Measurements from ENCODE around the gene FOXJ1.

The FOXJ1 gene

GRCh38 chr17:76173474-76173873 lies 32.4 kb upstream of the FOXJ1 start:
- TF ChIP-seq CTCF (conservative IDR thresholded peaks at IDR 0.05; ENCODE audit: low read depth): no peak
- POLR2A ChIA-PET (ENCODE audit: low non-redundant PET): no interaction called here
- CTCF ChIA-PET: interaction anchor here (1.2 kb wide), 1 partner anchor 9 kb away, joined by 4 read pairs; no protein-coding TSS in a partner anchor
- H3K27ac ChIP-seq: no peak overlapping the region
- DNase-seq (ENCODE audit: low spot score): no peak

- TF ChIP-seq CTCF (conservative IDR thresholded peaks at IDR 0.05; ENCODE audit: low read depth): no peak
- ChIA-PET CTCF (interaction anchor here (0.6 to 1.3 kb wide), 2 partner anchors 10 to 89 kb away, joined by 3 read pairs; no protein-coding TSS in a partner anchor), POLR2A (ENCODE audit: low non-redundant PET) (no interaction called here)
- no peak overlapping the region for H3K27ac ChIP-seq
- DNase-seq (ENCODE audit: low spot score): no peak
Measured at GRCh38 chr17:76171706-76172105, 30.7 kb upstream of the FOXJ1 start.

GRCh38 chr17:76170114-76170513 lies 29.1 kb upstream of the FOXJ1 start:
- CTCF ChIA-PET: interaction anchor here (0.6 kb wide), 1 partner anchor 9 kb away, joined by 3 read pairs; no protein-coding TSS in a partner anchor

GRCh38 chr17:76166906-76167305 lies 25.9 kb upstream of the FOXJ1 start:
- no peak overlapping the region for H3K27ac ChIP-seq
- DNase-seq (ENCODE audit: low spot score): no peak
- TF ChIP-seq CTCF (conservative IDR thresholded peaks at IDR 0.05; ENCODE audit: low read depth): no peak
- CTCF ChIA-PET: interaction anchor here (0.6 to 1.0 kb wide), 3 partner anchors 13 to 46 kb away, joined by 3 to 4 read pairs (median 3); no protein-coding TSS in a partner anchor
- POLR2A ChIA-PET (ENCODE audit: low non-redundant PET): no interaction called here

More at GRCh38 chr17:76170114-76170513, 29.1 kb upstream of the FOXJ1 start:
- TF ChIP-seq CTCF (conservative IDR thresholded peaks at IDR 0.05; ENCODE audit: low read depth): no peak
- POLR2A ChIA-PET (ENCODE audit: low non-redundant PET): interaction anchor here (0.7 kb wide), 1 partner anchor 54 kb away, joined by 7 read pairs; no protein-coding TSS in a partner anchor
- H3K27ac ChIP-seq: no peak overlapping the region
- DNase-seq (ENCODE audit: low spot score): no peak

GRCh38 chr17:76166168-76166567 lies 25.1 kb upstream of the FOXJ1 start:
- CTCF ChIA-PET: interaction anchor here (0.7 to 1.0 kb wide), 3 partner anchors 12 to 18 kb away, joined by 3 to 5 read pairs (median 4); no protein-coding TSS in a partner anchor
- no peak for TF ChIP-seq CTCF (conservative IDR thresholded peaks at IDR 0.05; ENCODE audit: low read depth)
- H3K27ac ChIP-seq: no peak overlapping the region
- POLR2A ChIA-PET (ENCODE audit: low non-redundant PET): no interaction called here
- DNase-seq (ENCODE audit: low spot score): no peak

- ChIA-PET CTCF (no interaction called here), POLR2A (ENCODE audit: low non-redundant PET) (no interaction called here)
- no peak for TF ChIP-seq CTCF (conservative IDR thresholded peaks at IDR 0.05; ENCODE audit: low read depth)
- DNase-seq (ENCODE audit: low spot score): no peak
- H3K27ac ChIP-seq: no peak overlapping the region
Measured at GRCh38 chr17:76164331-76164730, 23.3 kb upstream of the FOXJ1 start.
